K562 (cell line): ENCODE results near the gene RBM20. TPM values are rescaled to one million over a fixed set of nuclear protein-coding genes. Genes with fewer than 3 reads are reported as not detected.

Experiments used
- ATAC-seq: fragments of 200-7000 bp; cut with Tn5 transposase; 3 replicates; pipeline ENCODE4 v1.9.1; 2020; ENCODE audit warnings: moderate library complexity
- BruUV-seq: library from RNA; stranded (reverse); fragments of 400-500 nt; replicated peaks from 2 replicates; lab custom pipeline; 2021; lab: Mats Ljungman, UMichigan
- CTCF ChIA-PET: fragments of 300-600 bp; formaldehyde crosslinking; extraction: SDS; loops from one replicate; lab custom pipeline; 2021; ENCODE audit warnings: low intra/inter-chr PET ratio; lab: Yijun Ruan, JAX
- POLR2A ChIA-PET: fragments of 300-600, 350-650 bp; sonication (Branson Sonifier 250); formaldehyde crosslinking; extraction: SDS; loops from one replicate; lab custom pipeline; 2021; ENCODE audit warnings: antibody characterized with exemption, inconsistent platforms; lab: Yijun Ruan, JAX
- DNase-seq, 4 experiments: peaks; one replicate each; pipeline versions ENCODE4 v3.0.0 to v3.0.0-alpha.2; 2011 to 2018; ENCODE audit warnings: low spot score in 3 of 4, mixed read lengths in 3 of 4; ENCODE audit errors: extremely low read depth in 1 of 4
- FAIRE-seq: peaks from 2 replicates; lab custom pipeline; 2011; peaks lifted over from hg19 to GRCh38; lab: Jason Lieb, UNC
- H2AFZ ChIP-seq: 2 replicates; pipeline ENCODE4 v1.6.0; 2011; ENCODE audit warnings: low read depth, low read length, control low read depth, inconsistent platforms
- H3K27ac ChIP-seq: fragments of 200-600 bp; 3 replicates; pipeline ENCODE4 v1.8.0; 2011; ENCODE audit warnings: low read depth, mild to moderate bottlenecking, control low read depth, inconsistent platforms, low read length, moderate library complexity, mixed read lengths; ENCODE audit errors: extremely low read depth
- H3K27me3 ChIP-seq, 2 experiments: fragments of 300-600 bp in 1 of 2; 2 replicates in 1 of 2; 3 replicates in 1 of 2; pipeline versions ENCODE4 v1.6.0 to v1.8.0; 2011; ENCODE audit warnings: inconsistent platforms in 2 of 2, low read length in 2 of 2, mild to moderate bottlenecking in 1 of 2, mixed read lengths in 1 of 2, moderate library complexity in 1 of 2; ENCODE audit not compliant: control insufficient read depth in 2 of 2, insufficient read depth in 2 of 2
- H3K36me3 ChIP-seq: fragments of 300-600 bp; 3 replicates; pipeline ENCODE4 v1.8.0; 2011; ENCODE audit warnings: mild to moderate bottlenecking, low read length, inconsistent platforms; ENCODE audit not compliant: control insufficient read depth, insufficient read depth
- H3K4me1 ChIP-seq, 2 experiments: fragments of 200-600 bp in 1 of 2; replicated peaks in 1 of 2; 2 replicates in 1 of 2; 3 replicates in 1 of 2; pipeline versions ENCODE4 v1.5.1 to v1.8.0; 2011; ENCODE audit warnings: inconsistent platforms in 2 of 2, low read length in 2 of 2, mild to moderate bottlenecking in 1 of 2, mixed read lengths in 1 of 2, moderate library complexity in 1 of 2; ENCODE audit not compliant: control insufficient read depth in 2 of 2, insufficient read depth in 2 of 2
- H3K4me2 ChIP-seq: 2 replicates; pipeline ENCODE4 v1.6.1; 2011; ENCODE audit warnings: low read length, control low read depth, inconsistent platforms, mixed read lengths; ENCODE audit not compliant: insufficient read depth
- H3K4me3 ChIP-seq: fragments of 200-600 bp; sonication (generic), shearing (Covaris generic); 2 replicates; pipeline ENCODE4 v1.5.1; 2016; ENCODE audit warnings: control low read depth, inconsistent platforms
- H3K79me2 ChIP-seq: fragments of 200-600 bp; 3 replicates; pipeline ENCODE4 v1.8.0; 2011; ENCODE audit warnings: low read length, inconsistent platforms; ENCODE audit not compliant: control insufficient read depth, insufficient read depth
- H3K9ac ChIP-seq, 2 experiments: 2 replicates each; pipeline versions ENCODE4 v1.6.0 to v1.6.1; 2011; ENCODE audit warnings: low read depth in 2 of 2, low read length in 2 of 2, control low read depth in 1 of 2, inconsistent platforms in 1 of 2, mild to moderate bottlenecking in 1 of 2, mixed read lengths in 1 of 2; ENCODE audit not compliant: insufficient read depth in 1 of 2
- H3K9me1 ChIP-seq: one replicate; pipeline ENCODE4 v1.6.0; 2011; ENCODE audit warnings: inconsistent platforms, mild to moderate bottlenecking, low read length, moderate library complexity; ENCODE audit not compliant: control insufficient read depth, insufficient read depth
- H3K9me3 ChIP-seq: replicated peaks from 2 replicates; pipeline ENCODE4 v1.5.1; 2011; ENCODE audit warnings: low read depth, low read length, inconsistent platforms; ENCODE audit not compliant: control insufficient read depth, insufficient read depth
- H4K20me1 ChIP-seq: replicated peaks from 2 replicates; pipeline ENCODE4 v1.6.1; 2011; ENCODE audit warnings: low read length, inconsistent platforms, mixed read lengths; ENCODE audit not compliant: control insufficient read depth, insufficient read depth
- FOXK2 ChIP-seq, 2 experiments: fragments of 450-650 bp; IDR thresholded peaks in 1 of 2; conservative IDR thresholded peaks in 1 of 2; 2 replicates each; pipeline ENCODE4 v1.6.1; 2016; ENCODE audit warnings: low read depth in 2 of 2, mild to moderate bottlenecking in 1 of 2
- HOXB6 ChIP-seq: fragments of 250-450 bp; sonication (Bioruptor Pico); IDR thresholded peaks from 2 replicates; pipeline ENCODE4 v1.5.1; 2022; ENCODE audit warnings: mild to moderate bottlenecking, borderline replicate concordance
- POLR3G ChIP-seq: IDR thresholded peaks from 2 replicates; pipeline ENCODE4 v1.6.1; 2011; ENCODE audit not compliant: insufficient read length, insufficient replicate concordance; ENCODE audit errors: extremely low read depth
- RERE ChIP-seq: sonication (generic); formaldehyde crosslinking; IDR thresholded peaks from 2 replicates; pipeline ENCODE4 v1.8.0; 2023; ENCODE audit warnings: missing genetic modification reagents, mild to moderate bottlenecking, borderline replicate concordance
- SFPQ ChIP-seq: fragments of 200-400 bp; formaldehyde crosslinking; IDR thresholded peaks from 2 replicates; pipeline ENCODE4 v1.6.1; 2017; ENCODE audit warnings: mild to moderate bottlenecking, low read depth, low read length, moderate library complexity
- SMC3 ChIP-seq: conservative IDR thresholded peaks from 2 replicates; pipeline ENCODE4 v1.6.1; 2011; ENCODE audit warnings: low read depth, low read length, improper control_type of control experiment; ENCODE audit not compliant: insufficient read depth
- WGBS: fragments of 100-300 bp; shearing (Covaris generic); methylation state at CpG from one replicate; pipeline ENCODE4 v1.1.6; 2016; ENCODE audit warnings: low coverage, mixed read lengths; ENCODE audit not compliant: insufficient coverage; ENCODE audit errors: missing lambda C conversion rate; 5-methylcytosine and 5-hydroxymethylcytosine counted together
- in situ Hi-C: fragments of 300-500 bp; cut with MboI; formaldehyde crosslinking; loops from 4 replicates; pipeline ENCODE4 v1.15.0; 2018; ENCODE audit warnings: inconsistent platforms, mixed read lengths
- intact Hi-C: fragments of 100-400 bp; cut with micrococcal nuclease; formaldehyde crosslinking; loops from 2 replicates; pipeline ENCODE4 v1.14.2; 2022
- polyA plus RNA-seq, 8 experiments: library from polyadenylated mRNA; depleted of rRNA in 4 of 8; stranded (reverse) in 5 of 8; unstranded in 3 of 8; fragments of >200 nt; fragmentation: Nextera tagmentation in 2 of 8; fragmentation: Illumina TruSeq in 1 of 8; extraction: Ambion mirVana in 2 of 8; extraction: Trizol in 1 of 8; gene quantifications; 2 replicates each; pipeline versions ENCODE4 v1.2.1 to v1.2.3, GENCODE V29; 2011 to 2014; ENCODE audit warnings: inconsistent platforms in 1 of 8, missing spikeins in 1 of 8
- total RNA-seq, 7 experiments: library from RNA; depleted of rRNA in 6 of 7; stranded (reverse); fragments of >200 nt in 6 of 7; fragmentation: Illumina TruSeq in 2 of 7; extraction: Trizol in 2 of 7; gene quantifications; 2 replicates each; pipeline versions ENCODE4 v1.2.1 to v1.2.3, GENCODE V29; 2011 to 2021; ENCODE audit warnings: low replicate concordance in 1 of 7

RBM20 gene
- total and polyA plus RNA-seq, 9 of the 15 experiments (the other 6 are each of a cell fraction or from before 2014, with no cell fraction given): 0.63 to 5.7 (median 3.2) TPM

- POLR2A ChIA-PET: interaction anchor here (0.5 to 0.8 kb wide), 3 partner anchors 9 to 710 kb away, joined by 3 read pairs; no protein-coding TSS in a partner anchor
- in situ Hi-C loops: no loop called here
Measured at GRCh38 chr10:110793128-110793812, 149.1 kb downstream of the RBM20 start.

More at GRCh38 chr10:110793128-110793812, 149.1 kb downstream of the RBM20 start:
- TF ChIP-seq SFPQ (no peak), FOXK2 (conservative IDR thresholded peaks at IDR 0.05 in 1 of 2, IDR thresholded peaks at IDR 0.05 in 1 of 2; ENCODE audit: low read depth in 2 of 2) (no peak), HOXB6 (CRISPR knock-in tag) (no peak), POLR3G (no peak), RERE (CRISPR knock-in tag) (no peak), SMC3 (no peak)
- DNase-seq: no peak
- intact Hi-C loops: no loop called here
- BruUV-seq: no TSS peak
- Histone ChIP-seq H3K4me1 (peaks cover 5 to 9% of the 10 kb centered on the region in 2 experiments; a peak in 4 of 5 replicates), H3K36me3 (peaks cover 18% of the 10 kb centered on the region; the same call in 2 of the 3 replicates), H3K27ac (no peak overlapping the region), H3K79me2 (no peaks in the 10 kb centered on the region), H3K9ac (no peak overlapping the region), H3K27me3 (no peaks in the 10 kb centered on the region), H3K9me3 (no peaks in the 10 kb centered on the region), H3K4me3 (no peak overlapping the region), H4K20me1 (no peaks in the 10 kb centered on the region), H2AFZ (no peak overlapping the region), H3K4me2 (no peak overlapping the region), H3K9me1 (no peaks in the 10 kb centered on the region)
- no peak for ATAC-seq
- CTCF ChIA-PET: no interaction called here
- 86% methylated on average over 8 of the region's 9 CpGs for WGBS
- no peak for FAIRE-seq
